Retinal pigment epithelial cell (primary cell): ENCODE data around the gene CENPT.

Experiments
- DNase-seq: peaks from one replicate; pipeline ENCODE4 v3.0.0-alpha.2; 2010; ENCODE audit warnings: low read depth
- H3K4me3 ChIP-seq: 2 replicates; pipeline ENCODE4 v1.5.1; 2011; ENCODE audit warnings: mild to moderate bottlenecking, low read length, control low read depth, moderate library complexity
- CTCF ChIP-seq: conservative IDR thresholded peaks from 2 replicates; pipeline ENCODE4 v1.5.1; 2011; ENCODE audit warnings: low read depth, low read length, control low read depth, inconsistent platforms

Gene CENPT

GRCh38 chr16:67847064-67847861, at the start of gene CENPT:
Gene CENPT (minus strand): TSS chr16:67847693. CDS start chr16:67833859, 13,834 bp downstream.
- no peak for TF ChIP-seq CTCF
- peak within 1 kb of the TSS; percentile 88 for H3K4me3 ChIP-seq
- no peak for DNase-seq

- DNase-seq = peak; percentile 87
- H3K4me3 ChIP-seq = no peak overlapping the region
- no peak for TF ChIP-seq CTCF
These were observed 49.7 kb upstream of the CENPT start for GRCh38 chr16:67897231-67897630.

- no peak for DNase-seq
- peak overlapping the region; percentile 83 for H3K4me3 ChIP-seq
- no peak for TF ChIP-seq CTCF
These were observed 46.4 kb upstream of the CENPT start for GRCh38 chr16:67893743-67894399.

GRCh38 chr16:67892899-67893742, 45.6 kb upstream of the CENPT start, which contains the start of gene PSKH1:
Gene PSKH1 (plus strand): TSS chr16:67893254. CDS start chr16:67908750, 15,496 bp downstream.
- peak within 1 kb of the TSS; percentile 83 for H3K4me3 ChIP-seq
- no peak for TF ChIP-seq CTCF
- peak; percentile 78 for DNase-seq

GRCh38 chr16:67892375-67892774, 44.9 kb upstream of the CENPT start:
- no peak for DNase-seq
- TF ChIP-seq CTCF = no peak
- peak overlapping the region; percentile 50 for H3K4me3 ChIP-seq

- no peak overlapping the region for H3K4me3 ChIP-seq
- no peak for TF ChIP-seq CTCF
- DNase-seq = no peak
These were observed 40.8 kb upstream of the CENPT start for GRCh38 chr16:67888331-67888730.
